OCI-LY7 (cell line): ENCODE results near the gene FOXP1.

ENCODE experiments used
- CTCF ChIP-seq: fragments of 200-600 bp; sonication (generic); conservative IDR thresholded peaks from 2 replicates; pipeline ENCODE4 v1.5.1; 2014; ENCODE audit warnings: mild to moderate bottlenecking, antibody characterized with exemption, low read length, moderate library complexity, mixed read lengths
- EZH2phosphoT487 ChIP-seq: fragments of 200-600 bp; sonication (generic); IDR thresholded peaks from 2 replicates; pipeline ENCODE4 v1.6.1; 2018; ENCODE audit warnings: low read depth, borderline replicate concordance, mild to moderate bottlenecking, mixed run types, antibody characterized with exemption, low read length, moderate library complexity, mixed read lengths

DNA sequence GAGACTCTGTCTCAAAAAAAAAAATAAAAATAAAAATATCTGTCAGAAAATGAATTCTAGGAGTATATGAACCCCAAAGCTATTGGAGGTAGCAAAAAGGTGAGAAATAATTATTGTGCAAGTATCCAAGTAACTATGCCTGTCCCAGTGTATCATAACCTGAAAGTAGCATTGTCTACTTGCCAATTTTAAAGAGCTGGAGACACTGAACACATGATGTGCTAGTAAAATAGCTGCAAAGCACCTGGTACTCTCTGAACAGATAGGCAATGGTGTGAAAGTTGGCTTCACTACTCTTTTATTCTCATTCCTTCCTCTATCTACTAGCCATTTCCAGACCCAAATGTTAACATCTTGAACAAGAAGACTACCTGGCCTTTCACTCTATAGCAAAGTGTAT lies 208.9 kb downstream of the FOXP1 start:
- TF ChIP-seq CTCF (no peak), EZH2phosphoT487 (no peak)
